Measurements from ENCODE around the gene PLXNA1.

Gene PLXNA1

DNA sequence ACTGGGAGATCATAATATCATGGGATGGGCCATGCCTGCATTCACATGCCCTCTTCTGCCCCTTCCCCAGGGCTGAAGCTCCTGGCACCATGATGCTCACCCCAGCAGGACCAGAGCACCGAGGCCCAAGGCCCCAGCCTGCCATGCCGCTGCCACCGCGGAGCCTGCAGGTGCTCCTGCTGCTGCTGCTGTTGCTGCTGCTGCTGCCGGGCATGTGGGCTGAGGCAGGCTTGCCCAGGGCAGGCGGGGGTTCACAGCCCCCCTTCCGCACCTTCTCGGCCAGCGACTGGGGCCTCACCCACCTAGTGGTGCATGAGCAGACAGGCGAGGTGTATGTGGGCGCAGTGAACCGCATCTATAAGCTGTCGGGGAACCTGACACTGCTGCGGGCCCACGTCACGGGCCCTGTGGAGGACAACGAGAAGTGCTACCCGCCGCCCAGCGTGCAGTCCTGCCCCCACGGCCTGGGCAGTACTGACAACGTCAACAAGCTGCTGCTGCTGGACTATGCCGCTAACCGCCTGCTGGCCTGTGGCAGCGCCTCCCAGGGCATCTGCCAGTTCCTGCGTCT, 5.6 kb downstream of the PLXNA1 start:
- DNase-seq, result no peak

- DNase-seq, result no peak
Observed at GRCh38 chr3:126989316-126990023, 6.6 kb downstream of the PLXNA1 start.

DNA sequence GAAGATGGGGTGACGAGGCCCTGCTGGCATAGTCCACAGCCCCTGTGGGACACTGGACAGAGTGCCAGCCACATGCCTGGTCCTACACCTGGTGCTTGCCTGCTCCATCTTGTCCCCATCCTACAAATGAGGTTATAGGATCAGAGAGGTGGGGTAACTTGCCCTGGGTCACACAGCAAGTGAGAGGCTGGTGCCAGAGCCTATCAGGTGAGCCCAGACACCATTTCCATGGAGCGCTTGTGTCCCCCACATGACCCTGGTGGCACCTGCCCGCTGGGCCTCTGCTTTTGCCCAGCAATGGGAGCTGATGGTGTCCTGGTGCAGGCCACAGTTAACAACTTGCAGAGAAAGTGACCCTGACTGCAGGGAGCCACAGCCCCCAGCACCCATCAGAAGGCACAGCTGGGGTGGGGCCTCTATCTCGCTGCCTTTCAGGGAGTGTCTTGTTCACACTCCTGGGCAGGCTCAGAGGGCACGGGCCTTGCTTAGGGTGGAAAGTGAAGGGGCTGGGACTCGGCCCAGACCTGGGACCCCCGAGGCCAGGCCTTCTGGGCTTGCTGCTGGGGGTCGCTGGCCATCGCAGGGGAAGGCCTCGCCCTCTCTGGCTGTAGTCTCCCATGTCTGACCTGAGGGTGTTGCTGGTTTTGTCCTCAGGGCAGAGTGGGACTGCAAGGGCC, 7.2 kb downstream of the PLXNA1 start:
- no peak for DNase-seq

DNA sequence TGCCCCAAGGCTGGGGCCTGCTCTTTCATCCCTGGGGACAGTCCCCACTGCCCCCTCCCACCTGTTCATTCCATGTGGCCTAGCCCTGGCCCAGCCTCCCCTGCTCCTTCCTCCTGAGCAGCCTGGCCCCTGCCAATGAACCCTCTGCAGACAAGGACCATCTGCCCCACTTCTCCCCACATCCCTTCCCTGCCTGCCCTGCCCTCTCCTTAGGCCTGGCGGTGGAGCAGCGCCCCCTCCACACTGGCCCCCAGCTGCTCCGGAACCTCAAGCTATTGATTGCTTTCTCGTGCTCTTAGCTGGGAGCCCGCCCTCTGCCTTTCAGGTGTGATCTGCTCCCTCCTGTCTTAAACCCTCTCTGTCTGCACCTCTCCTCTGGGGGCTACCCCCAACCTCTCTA, 8.0 kb downstream of the PLXNA1 start:
- DNase-seq, result no peak

DNA sequence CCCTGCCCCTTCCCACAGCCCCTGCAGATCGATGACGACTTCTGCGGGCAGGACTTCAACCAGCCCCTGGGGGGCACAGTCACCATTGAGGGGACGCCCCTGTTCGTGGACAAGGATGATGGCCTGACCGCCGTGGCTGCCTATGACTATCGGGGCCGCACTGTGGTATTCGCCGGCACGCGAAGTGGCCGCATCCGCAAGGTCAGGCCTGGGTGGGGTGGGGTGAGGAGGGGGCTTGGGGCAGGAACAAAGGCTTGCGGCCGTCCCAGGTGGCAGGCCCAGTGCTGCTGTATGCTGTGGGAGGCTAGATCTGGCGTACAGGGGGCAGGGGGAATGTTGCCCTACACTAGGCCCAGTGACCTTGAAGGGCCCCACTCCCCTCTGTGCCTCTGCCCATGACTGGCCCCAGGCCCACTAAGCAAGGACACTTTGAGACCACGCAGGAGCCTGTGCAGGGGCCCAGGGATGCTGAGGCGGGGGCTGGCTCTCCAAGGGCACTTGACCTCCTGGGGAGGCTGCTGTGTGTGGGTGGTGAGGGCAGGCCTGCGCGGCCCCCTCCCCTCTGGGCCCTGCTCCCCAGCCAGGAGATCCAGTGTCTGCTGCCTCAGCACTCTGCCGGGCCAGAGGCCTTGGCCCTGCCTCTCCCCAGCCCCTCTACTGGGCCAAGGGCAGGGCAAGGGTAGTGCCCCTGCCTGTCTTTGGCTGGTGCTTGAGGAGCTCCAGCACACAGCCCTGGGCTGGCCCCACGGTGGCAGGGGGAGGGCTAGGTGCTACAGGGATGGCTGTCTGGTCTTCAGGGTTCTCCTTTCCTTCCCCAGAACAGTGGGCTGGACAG, 8.7 kb downstream of the PLXNA1 start:
- no peak for DNase-seq

DNA sequence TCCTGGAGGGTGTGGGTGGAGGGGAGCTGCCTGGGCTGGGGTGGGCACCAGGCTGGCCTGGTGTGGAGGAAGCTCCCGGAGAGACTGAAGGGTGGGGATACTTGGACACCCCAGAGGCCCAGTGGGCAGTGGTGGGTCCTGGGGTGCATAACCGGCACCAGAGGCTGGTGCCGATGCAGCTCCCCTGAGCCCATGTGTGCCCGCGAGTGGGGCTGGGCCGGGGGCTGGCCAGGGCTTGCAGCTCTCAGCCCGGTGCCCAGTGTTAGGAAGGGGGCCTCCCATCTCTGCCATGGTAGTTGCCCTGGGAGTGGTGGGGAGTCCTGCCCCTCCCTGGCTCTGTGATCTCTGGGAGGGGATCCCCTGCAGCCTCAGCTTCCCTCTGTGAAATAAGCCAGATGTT, 9.3 kb downstream of the PLXNA1 start:
- no peak for DNase-seq

DNA sequence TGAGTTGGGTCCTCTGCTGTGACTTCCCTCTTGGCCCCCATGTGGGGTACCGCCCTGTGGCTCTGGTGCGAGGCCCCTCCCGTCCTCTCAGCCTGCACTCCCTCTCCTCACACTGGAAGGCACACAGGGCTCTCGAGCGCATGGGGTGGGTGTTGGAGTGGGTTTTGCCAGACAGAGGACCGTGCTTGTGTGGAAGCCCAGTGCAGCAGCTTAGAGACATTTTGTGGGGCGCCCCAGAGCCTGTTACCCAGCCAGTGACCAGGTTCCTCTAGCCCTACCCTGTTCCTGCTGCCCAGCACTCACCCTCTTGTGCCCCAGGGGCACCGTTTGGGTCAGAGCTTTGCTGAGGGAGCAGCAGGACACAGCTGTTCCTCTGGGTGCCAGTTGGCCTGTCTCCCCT, 9.9 kb downstream of the PLXNA1 start:
- DNase-seq, result no peak

GRCh38 chr3:126993436-126993835, 10.5 kb downstream of the PLXNA1 start:
- no peak for DNase-seq

- no peak for DNase-seq
Observed at GRCh38 chr3:126994661-126995245, 11.8 kb downstream of the PLXNA1 start.

DNA sequence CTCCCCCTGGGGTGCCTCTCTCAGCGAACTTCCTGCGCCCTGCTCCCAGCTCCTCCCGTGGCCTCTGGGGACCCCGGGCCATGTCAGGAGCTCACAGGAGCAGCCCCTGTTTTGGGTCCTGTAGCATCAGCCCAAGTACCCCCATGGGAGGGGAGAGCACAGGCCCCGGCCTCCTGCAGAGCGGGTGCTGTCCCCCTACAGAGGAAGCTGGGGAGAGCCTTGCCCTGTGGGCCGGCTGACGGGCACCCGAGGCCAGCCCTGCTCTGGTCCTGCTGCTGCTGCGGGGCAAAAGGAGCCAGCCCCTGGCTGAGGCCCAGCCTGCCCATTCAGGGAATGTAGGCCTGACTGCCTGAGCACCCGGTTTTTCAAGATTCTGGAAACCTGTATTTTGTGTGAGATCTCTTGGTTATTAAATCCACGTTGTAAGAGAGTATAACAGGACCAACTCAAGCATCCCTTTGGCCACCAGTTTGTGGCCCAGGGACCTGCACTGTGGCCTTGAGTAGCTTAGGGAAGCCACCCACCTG, 12.4 kb downstream of the PLXNA1 start:
- no peak for DNase-seq

DNA sequence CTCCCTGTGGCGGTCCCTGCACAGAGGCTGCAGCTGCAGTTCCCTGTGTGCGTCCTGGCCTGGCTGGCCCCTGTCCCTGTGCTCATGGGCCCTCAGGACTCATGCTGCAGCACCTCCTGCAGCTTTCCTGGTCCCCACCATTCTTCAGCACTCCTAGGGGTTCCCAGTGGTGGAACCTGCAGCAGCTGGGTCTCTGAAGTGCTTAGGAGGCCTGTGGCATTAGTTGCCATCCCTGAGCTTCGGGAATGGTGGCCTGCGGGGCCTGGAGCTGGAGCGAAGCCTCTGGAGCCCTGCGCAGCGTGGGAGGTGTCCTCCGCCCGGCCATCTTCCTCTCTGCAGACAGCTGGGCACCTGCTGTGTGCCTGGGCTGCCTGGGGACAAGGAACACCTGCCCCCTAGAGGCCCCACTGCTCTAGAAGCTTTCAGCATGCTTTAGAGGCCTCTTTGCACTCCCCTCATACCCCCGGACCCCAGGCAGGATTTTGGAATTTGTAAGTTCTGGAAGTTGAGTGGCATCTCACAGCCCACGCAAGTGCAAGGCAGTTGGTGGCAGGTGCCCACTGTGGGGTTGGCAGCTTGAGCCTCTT, 13.1 kb downstream of the PLXNA1 start:
- no peak for DNase-seq

DNA sequence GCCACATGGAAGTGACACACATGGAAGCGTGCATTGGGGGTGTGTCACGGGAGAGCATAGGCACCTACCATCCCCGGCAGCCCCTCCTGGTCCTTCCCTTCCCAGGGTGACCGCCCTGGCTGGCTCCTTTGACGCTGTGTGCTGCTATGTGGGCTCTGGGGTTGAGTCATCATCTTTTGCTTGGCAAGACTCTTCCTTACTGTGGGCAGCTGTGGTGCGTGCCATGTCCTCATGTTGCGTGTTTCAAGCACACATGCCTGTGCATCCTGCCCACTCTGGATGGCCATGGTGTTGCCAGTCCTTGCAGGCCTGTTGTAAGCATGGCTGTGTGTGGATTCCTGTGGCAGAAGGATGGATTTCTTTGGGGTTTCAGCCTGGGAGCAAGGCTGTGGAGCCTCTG, 14.0 kb downstream of the PLXNA1 start:
- DNase-seq, result no peak

DNA sequence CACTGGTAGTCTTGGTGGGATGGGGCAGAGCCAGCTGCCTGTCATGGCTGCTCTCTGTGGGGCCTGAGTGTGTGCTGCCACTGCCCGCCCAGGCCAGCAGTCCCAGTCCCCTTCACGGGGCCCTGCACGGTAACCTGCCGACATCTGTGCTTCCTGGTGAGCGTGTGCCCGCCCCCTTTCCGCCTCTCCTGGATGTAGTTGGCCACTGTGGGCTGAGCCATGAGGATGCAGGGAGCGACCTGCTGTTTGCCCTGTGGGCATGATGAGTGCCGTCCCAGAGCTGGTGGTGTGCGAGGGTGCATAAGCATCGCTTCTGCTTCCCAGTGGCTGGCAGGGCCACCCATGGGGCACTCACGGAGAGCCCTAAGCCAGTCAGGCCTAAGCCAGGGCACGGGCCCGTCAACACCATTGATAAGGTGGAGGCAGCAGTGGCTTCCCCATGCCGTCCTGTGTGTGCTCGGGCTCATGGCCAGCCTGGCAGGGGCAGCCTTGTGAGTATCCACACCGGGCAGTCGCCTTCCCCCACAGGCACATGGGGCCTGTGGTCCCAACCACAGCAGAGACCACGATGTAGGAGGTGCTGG, 14.6 kb downstream of the PLXNA1 start:
- DNase-seq, result no peak

GRCh38 chr3:126998320-126998719, 15.4 kb downstream of the PLXNA1 start:
- no peak for DNase-seq

DNA sequence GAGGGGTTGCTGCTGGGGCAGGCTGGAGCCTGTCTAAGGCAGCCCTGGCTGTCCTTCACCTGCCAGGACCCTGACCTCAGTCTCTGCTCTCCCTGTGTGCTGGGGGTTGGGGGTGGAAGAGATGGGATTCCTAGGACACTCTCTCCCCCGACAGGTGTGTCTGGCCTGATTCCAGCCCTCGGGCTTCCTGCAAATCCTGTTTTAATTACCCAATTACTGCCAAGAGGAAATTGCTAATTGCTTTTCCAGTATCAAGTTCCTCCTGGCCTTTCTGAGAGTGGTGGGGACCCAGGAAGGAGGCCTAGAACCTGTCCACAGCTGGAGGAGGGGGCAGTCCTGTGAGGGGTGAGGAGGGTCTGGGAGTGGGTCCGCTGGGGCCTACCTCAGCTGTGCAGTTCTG, 15.8 kb downstream of the PLXNA1 start:
- DNase-seq, result no peak

GRCh38 chr3:126999383-126999782, 16.5 kb downstream of the PLXNA1 start:
- no peak for DNase-seq

DNA sequence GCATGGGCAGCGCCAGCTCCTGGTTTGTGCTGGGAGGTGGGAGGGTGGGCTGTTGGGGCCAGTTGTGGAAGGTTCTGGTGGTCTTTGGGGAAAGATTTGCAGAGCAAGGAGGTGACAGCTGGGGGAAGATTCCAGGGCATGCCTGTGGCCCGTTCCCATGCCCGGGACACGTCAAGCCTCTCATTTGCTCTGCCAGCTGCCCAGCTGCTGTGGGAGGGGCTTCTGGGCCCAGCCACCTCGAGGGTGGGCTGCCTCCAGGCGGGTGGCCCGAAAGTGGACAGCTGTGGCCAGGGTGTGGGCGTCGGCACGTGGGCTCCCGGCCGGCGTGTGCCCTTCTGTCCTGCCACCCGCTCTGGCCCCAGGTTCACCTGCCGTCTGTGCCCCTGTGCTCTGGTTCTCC, 17.2 kb downstream of the PLXNA1 start:
- DNase-seq, result no peak

DNA sequence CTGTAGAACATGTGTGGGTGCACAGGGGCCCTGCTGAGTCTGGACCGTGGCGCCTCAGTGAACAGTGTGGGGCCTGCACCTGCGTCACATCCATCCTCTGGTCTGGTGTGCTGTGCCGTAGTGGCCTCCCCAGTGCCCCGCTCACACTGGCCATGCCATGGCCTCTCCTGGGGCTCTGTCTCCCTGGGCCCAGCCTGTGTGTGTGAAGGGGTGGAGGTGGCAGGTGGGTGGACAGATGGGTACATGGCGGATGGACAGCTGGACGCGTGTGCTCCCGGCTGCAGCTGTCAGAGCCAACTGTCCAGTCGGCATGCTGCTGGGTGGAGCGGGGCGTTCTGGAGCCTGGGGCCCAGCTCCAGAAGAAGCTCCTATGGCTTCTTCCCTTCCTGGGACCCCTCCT, 17.8 kb downstream of the PLXNA1 start:
- no peak for DNase-seq

GRCh38 chr3:127001486-127002194, 18.7 kb downstream of the PLXNA1 start:
- DNase-seq, result no peak

DNA sequence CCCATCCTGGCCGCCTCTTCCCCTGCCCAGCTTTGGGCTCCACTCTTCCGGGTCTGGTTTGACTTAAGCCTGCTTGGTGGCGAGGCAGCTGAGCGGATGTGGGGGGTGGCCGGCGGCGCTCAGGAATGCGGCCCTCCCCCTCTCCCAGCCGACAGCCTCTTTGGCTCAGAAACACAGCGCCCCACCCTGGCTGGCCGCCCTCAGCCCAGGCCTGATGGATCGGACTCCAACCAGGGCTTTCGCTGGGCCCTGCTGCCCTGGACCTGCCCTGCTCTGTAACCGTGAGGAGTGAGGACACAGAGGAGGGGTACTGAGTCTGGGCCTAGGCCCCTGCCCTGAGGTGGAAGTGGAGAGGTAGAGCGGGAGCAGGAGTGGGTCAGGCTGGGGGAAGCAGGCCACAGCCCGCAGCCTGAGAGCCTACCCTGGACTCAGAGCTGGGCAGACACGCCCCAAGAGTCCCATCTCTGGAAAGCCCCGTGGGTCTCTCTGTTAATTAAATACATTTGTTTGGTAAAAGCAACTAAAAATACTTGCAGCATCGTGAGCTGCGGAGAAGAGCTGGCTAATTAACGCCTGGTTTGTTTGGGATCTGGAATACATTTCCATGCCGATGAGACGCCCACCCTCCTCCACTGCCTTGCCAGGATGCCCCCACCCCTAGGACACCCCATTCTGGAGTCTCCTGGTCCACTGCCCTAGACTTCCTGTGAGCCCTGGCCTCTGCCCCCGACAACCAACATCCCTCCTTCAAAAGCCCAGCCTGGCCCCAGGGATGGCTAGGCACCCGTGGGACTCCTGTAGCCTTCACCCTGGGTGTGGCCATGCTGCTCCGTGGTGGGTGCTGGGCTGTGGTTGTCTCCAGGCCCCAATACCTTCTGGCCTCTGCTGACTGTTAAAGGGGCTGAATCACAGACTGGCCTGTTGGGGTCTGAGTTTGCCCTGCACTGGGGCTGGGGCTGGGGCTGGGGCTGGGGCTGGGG, 19.6 kb downstream of the PLXNA1 start:
- DNase-seq, result no peak

Measured in SW 1271 (cell line).